Loucy (cell line): ENCODE results near the gene CPLX4.

Experiments used
- EZH2phosphoT487 ChIP-seq: fragments of 200-600 bp; IDR thresholded peaks from 2 replicates; pipeline ENCODE4 v1.6.1; 2018; ENCODE audit warnings: antibody characterized with exemption, mild to moderate bottlenecking, moderate library complexity, borderline replicate concordance
- TF ChIP-seq, protein P1 (sequence below): fragments of 200-600 bp; sonication (generic); conservative IDR thresholded peaks from 2 replicates; pipeline ENCODE4 v1.5.1; 2014; ENCODE audit warnings: mild to moderate bottlenecking, antibody characterized with exemption, low read length

DNA sequence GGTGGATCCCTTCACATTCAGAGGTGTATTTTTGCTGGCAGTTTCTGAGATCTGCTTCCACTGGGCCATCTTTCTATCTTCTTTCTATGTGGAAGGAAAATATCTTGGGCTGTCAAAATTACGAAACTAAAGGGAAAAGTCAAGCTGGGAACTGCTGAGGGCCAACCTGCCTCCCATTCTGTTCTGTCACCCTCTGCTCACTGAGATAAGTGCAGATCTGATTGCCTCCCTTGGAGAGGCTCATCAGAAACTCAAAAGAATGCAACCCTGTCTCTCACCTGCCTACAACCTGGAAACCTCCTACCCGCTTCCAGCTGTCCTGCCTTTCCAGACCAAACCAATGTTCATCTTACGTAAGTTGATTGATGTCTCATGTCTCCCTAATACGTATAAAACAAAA lies 71.7 kb downstream of the CPLX4 start:
- TF ChIP-seq, protein P1, sequence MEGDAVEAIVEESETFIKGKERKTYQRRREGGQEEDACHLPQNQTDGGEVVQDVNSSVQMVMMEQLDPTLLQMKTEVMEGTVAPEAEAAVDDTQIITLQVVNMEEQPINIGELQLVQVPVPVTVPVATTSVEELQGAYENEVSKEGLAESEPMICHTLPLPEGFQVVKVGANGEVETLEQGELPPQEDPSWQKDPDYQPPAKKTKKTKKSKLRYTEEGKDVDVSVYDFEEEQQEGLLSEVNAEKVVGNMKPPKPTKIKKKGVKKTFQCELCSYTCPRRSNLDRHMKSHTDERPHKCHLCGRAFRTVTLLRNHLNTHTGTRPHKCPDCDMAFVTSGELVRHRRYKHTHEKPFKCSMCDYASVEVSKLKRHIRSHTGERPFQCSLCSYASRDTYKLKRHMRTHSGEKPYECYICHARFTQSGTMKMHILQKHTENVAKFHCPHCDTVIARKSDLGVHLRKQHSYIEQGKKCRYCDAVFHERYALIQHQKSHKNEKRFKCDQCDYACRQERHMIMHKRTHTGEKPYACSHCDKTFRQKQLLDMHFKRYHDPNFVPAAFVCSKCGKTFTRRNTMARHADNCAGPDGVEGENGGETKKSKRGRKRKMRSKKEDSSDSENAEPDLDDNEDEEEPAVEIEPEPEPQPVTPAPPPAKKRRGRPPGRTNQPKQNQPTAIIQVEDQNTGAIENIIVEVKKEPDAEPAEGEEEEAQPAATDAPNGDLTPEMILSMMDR, result no peak
- TF ChIP-seq EZH2phosphoT487, result no peak
